Effector memory CD4-positive, alpha-beta T cell (primary cell): Measurements from ENCODE around the gene UBN1.

Experiments
- DNase-seq, 3 donors: peaks; one replicate each; pipeline ENCODE4 v3.0.0-alpha.2; 2020
- H3K27ac ChIP-seq: 2 replicates; pipeline ENCODE4 v1.7.0; 2013; ENCODE audit warnings: mild to moderate bottlenecking, low read length, moderate library complexity; ENCODE audit not compliant: insufficient read depth, poor library complexity, severe bottlenecking
- H3K27me3 ChIP-seq: replicated peaks from 2 replicates; pipeline ENCODE4 v1.7.0; 2013; ENCODE audit warnings: mild to moderate bottlenecking, low read length; ENCODE audit not compliant: insufficient read depth, control insufficient read depth, poor library complexity, severe bottlenecking
- H3K36me3 ChIP-seq: 2 replicates; pipeline ENCODE4 v1.7.0; 2013; ENCODE audit warnings: mild to moderate bottlenecking, low read length, moderate library complexity; ENCODE audit not compliant: control insufficient read depth, insufficient read depth
- H3K4me1 ChIP-seq: 2 replicates; pipeline ENCODE4 v1.7.0; 2013; ENCODE audit warnings: low read length, mild to moderate bottlenecking; ENCODE audit not compliant: control insufficient read depth, insufficient read depth, poor library complexity, severe bottlenecking
- H3K4me3 ChIP-seq: 2 replicates; pipeline ENCODE4 v1.7.0; 2013; ENCODE audit warnings: low read length, low read depth, mild to moderate bottlenecking; ENCODE audit not compliant: insufficient read depth, poor library complexity, severe bottlenecking
- H3K9me3 ChIP-seq: 2 replicates; pipeline ENCODE4 v1.7.0; 2013; ENCODE audit warnings: mild to moderate bottlenecking, low read length, moderate library complexity; ENCODE audit not compliant: control insufficient read depth

UBN1 gene

DNA sequence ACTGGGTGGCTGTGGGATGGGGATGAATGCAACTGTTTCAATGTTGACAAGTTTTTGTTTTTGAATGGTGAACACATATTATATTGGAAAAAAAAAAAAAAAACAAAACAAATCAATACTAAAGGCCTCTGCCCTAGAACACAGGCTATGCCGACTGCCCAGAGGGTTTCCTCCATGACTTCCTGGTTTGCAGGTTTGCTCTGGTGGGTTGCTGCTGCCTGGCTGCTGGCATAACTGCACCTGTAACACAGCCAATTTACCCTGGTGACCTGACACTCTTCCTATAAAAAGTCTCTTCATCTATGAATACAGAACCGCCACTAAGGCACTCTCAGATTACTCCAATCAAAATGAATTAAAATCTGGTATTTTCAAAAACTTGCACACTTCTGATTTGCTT, 10.6 kb upstream of the UBN1 start:
- DNase-seq: no peak
- Histone ChIP-seq H3K36me3 (peaks cover 41% of the 10 kb centered on the region), H3K4me1 (no peaks in the 10 kb centered on the region), H3K4me3 (no peak overlapping the region), H3K27ac (no peak overlapping the region), H3K9me3 (no peaks in the 10 kb centered on the region), H3K27me3 (no peaks in the 10 kb centered on the region)

DNA sequence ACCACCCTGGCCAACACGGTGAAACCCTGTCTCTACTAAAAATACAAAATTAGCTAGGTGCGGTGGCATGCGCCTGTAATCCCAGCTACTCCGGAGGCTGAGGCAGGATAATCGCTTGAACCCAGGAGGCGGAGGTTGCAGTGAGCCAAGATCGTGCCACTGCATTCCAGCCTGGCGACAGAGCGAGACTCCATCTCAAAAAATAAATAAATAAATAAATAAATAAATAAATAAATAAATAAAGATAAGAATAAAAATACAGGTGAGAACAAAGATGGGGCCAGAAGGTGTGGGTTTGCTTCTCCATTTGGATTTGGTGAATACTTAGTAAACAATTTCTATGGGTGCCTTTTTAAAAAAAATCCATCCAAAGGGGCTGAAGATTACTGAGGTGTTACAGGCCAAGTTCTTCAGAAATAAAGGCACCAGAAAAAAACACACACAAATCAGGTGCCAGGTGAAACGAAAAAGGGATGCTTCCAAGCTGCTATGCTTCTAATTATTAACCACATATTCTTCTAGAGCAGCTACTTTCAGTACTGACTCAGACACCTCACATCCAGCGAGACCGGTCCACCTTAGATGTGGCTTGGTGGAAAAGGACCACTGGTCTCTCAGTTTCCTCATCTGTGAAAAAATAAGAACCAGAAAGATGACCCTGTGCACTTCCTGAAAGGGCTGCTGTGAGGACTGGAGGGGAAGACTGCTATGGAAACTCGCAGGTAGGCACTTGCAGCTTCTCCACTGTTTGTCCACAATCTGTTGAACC, 9.4 kb upstream of the UBN1 start:
- no peaks in the 10 kb centered on the region for H3K4me1 ChIP-seq
- H3K4me3 ChIP-seq: no peak overlapping the region
- no peaks in the 10 kb centered on the region for H3K9me3 ChIP-seq
- H3K27ac ChIP-seq: no peak overlapping the region
- no peak for DNase-seq
- no peaks in the 10 kb centered on the region for H3K27me3 ChIP-seq
- peaks cover 39% of the 10 kb centered on the region for H3K36me3 ChIP-seq

DNA sequence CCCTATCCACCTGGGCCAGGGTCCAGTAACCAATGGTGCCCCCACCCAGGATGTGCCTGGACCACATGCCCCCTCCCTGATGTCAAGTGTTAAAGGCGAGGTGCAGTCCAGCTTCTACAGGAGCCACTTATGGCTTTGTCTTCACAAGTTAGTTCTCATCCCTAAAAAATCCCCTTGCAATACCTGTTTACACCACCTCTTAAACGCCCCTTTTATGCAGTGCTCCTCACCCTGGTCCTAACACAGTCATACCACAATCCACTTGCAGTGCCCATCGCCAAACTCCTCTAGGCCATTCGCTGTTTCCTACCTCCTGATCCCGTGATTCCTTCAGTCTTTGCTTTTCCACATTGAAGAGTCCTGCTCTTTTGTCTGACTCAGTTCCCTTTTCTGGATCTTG, 7.3 kb upstream of the UBN1 start:
- H3K4me3 ChIP-seq: no peak overlapping the region
- peaks cover 51% of the 10 kb centered on the region for H3K36me3 ChIP-seq
- no peaks in the 10 kb centered on the region for H3K9me3 ChIP-seq
- no peak for DNase-seq
- no peaks in the 10 kb centered on the region for H3K4me1 ChIP-seq
- H3K27me3 ChIP-seq: no peaks in the 10 kb centered on the region
- no peak overlapping the region for H3K27ac ChIP-seq

DNA sequence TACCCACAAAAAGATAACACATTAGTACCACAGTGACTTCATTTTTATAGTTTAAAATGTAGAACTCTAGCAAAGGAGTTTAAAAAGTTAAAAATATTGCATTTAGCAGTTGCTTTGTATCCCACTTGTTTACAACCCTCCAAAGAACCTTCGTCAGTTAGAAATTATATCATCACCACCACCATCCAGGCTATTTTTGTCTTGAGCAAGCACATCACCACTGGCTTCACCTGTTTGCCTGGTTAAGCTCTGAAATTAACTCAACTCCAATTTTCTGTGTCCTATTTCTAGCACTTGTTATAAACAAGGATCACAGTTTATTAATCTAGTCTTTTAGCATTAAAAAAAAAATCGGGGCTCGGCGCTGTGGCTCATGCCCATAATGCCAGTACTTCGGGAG, 6.3 kb upstream of the UBN1 start:
- no peak overlapping the region for H3K27ac ChIP-seq
- no peak for DNase-seq
- H3K4me1 ChIP-seq: peaks cover 4% of the 10 kb centered on the region
- peaks cover 52% of the 10 kb centered on the region for H3K36me3 ChIP-seq
- H3K9me3 ChIP-seq: no peaks in the 10 kb centered on the region
- no peak overlapping the region for H3K4me3 ChIP-seq
- no peaks in the 10 kb centered on the region for H3K27me3 ChIP-seq

- DNase-seq: peak in 1 of 3 donors; percentile 4
- Histone ChIP-seq H3K4me3 (peak overlapping the region; percentile 94), H3K9me3 (no peaks in the 10 kb centered on the region), H3K36me3 (peaks cover 30% of the 10 kb centered on the region), H3K27me3 (no peaks in the 10 kb centered on the region), H3K4me1 (peaks cover 20% of the 10 kb centered on the region), H3K27ac (peak overlapping the region; percentile 95)
These were observed 779 bp upstream of the UBN1 start for GRCh38 chr16:4846503-4846900.

- H3K4me3 ChIP-seq: peak overlapping the region; percentile 94
- peak overlapping the region; percentile 95 for H3K27ac ChIP-seq
- no peaks in the 10 kb centered on the region for H3K27me3 ChIP-seq
- H3K36me3 ChIP-seq: peaks cover 24% of the 10 kb centered on the region
- DNase-seq: peak; percentile 7 to 17 (median 14)
- H3K9me3 ChIP-seq: no peaks in the 10 kb centered on the region
- peaks cover 20% of the 10 kb centered on the region for H3K4me1 ChIP-seq
These were observed 700 bp downstream of the UBN1 start for GRCh38 chr16:4847774-4848587.

GRCh38 chr16:4850211-4850610, 2.9 kb downstream of the UBN1 start:
- Histone ChIP-seq H3K4me1 (peaks cover 20% of the 10 kb centered on the region), H3K4me3 (no peak overlapping the region), H3K9me3 (no peaks in the 10 kb centered on the region), H3K27ac (no peak overlapping the region), H3K27me3 (no peaks in the 10 kb centered on the region), H3K36me3 (peaks cover 20% of the 10 kb centered on the region)
- no peak for DNase-seq

DNA sequence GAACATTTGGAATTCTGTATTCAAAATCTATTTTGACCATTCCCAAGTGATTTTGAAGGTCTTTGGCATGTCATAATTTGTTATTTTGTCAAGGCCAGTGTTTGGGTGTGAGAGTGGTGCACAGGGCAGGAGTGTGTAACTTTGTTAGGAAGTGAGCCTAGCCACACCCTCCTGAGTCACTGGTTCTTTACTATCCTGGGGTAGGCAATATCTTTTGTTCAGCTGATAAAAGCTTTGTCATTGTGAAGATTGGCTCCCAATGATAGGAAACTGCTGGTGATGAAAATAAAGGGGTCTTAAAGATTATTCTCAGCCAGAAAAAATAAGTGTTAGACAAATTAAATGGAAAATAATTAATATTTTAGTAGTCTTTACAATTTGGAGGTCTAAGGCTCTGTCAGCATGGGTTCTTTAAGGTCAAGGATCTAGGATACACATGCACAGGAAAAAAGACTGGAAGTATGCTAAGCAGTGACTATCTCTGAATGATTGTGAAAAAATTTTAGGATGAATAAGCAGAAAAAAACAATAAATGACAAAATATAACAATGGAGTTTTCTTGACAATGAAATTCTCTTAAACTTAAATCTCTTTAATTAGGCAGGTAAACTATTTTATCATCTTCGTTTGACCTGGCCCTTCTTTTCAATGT, 5.1 kb downstream of the UBN1 start:
- no peaks in the 10 kb centered on the region for H3K27me3 ChIP-seq
- H3K4me3 ChIP-seq: no peak overlapping the region
- no peaks in the 10 kb centered on the region for H3K9me3 ChIP-seq
- no peak for DNase-seq
- peaks cover 27% of the 10 kb centered on the region for H3K36me3 ChIP-seq
- H3K4me1 ChIP-seq: peaks cover 12% of the 10 kb centered on the region
- H3K27ac ChIP-seq: peak overlapping the region; percentile 11

- no peaks in the 10 kb centered on the region for H3K4me1 ChIP-seq
- no peaks in the 10 kb centered on the region for H3K9me3 ChIP-seq
- no peaks in the 10 kb centered on the region for H3K27me3 ChIP-seq
- no peak overlapping the region for H3K4me3 ChIP-seq
- H3K36me3 ChIP-seq: peaks cover 56% of the 10 kb centered on the region
- no peak overlapping the region for H3K27ac ChIP-seq
- DNase-seq: no peak
These were observed 8.1 kb downstream of the UBN1 start for GRCh38 chr16:4855371-4855770.

DNA sequence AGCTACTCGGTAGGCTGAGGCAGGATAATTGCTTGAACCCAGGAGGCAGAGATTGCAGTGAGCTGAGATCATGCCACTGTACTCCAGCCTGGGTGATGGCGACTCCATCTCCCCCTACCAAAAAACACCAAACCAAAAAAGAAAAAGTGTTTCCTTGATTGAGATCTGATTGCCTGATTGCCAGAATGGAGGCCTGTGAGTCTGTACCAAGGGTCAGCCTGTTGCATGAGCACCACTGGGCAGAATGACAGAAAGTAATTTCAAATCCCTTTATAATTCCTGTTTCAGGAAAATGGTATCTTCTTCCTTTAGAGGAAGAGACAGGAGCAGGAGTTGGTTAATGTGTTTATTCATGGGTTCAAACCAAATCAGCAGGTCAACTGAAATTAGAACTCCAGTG, 8.5 kb downstream of the UBN1 start:
- Histone ChIP-seq H3K4me1 (no peaks in the 10 kb centered on the region), H3K27ac (no peak overlapping the region), H3K27me3 (no peaks in the 10 kb centered on the region), H3K9me3 (no peaks in the 10 kb centered on the region), H3K4me3 (no peak overlapping the region), H3K36me3 (peaks cover 60% of the 10 kb centered on the region)
- no peak for DNase-seq
